Endometrial microvascular endothelial cells (primary cell): Measurements from ENCODE around the gene PGM2. TPM values are rescaled to one million over a fixed set of nuclear protein-coding genes. Genes with fewer than 3 reads are reported as not detected.
"Not testable (repeated sequence)": the region's sequence is repeated elsewhere in the genome, so short reads cannot be mapped to it uniquely, and the experiment has no call there.

Source experiments
- in situ Hi-C: cut with HindIII; loops from 2 replicates; pipeline ENCODE4 v1.10.0; 2017; ENCODE audit warnings: low sequenced_read_pairs, low pct_unique_long_range_greater_than_20kb; ENCODE audit errors: inconsistent ontology term
- total RNA-seq: library from RNA; depleted of rRNA; stranded (reverse); fragments of >200 nt; gene quantifications from one replicate; pipeline ENCODE4 v1.2.3, GENCODE V29; 2015; ENCODE audit errors: inconsistent ontology term

The PGM2 gene
- 123 TPM for total RNA-seq

- in situ Hi-C loops, result no loop called here
These were observed at the start of gene PGM2 for GRCh38 chr4:37826295-37827029. TSS of gene PGM2 (plus strand) at chr4:37826686. CDS start at chr4:37826733, 47 bp downstream.

- in situ Hi-C loops, result no loop called here
These were observed 46.6 kb upstream of the PGM2 start for GRCh38 chr4:37779896-37780295.

DNA sequence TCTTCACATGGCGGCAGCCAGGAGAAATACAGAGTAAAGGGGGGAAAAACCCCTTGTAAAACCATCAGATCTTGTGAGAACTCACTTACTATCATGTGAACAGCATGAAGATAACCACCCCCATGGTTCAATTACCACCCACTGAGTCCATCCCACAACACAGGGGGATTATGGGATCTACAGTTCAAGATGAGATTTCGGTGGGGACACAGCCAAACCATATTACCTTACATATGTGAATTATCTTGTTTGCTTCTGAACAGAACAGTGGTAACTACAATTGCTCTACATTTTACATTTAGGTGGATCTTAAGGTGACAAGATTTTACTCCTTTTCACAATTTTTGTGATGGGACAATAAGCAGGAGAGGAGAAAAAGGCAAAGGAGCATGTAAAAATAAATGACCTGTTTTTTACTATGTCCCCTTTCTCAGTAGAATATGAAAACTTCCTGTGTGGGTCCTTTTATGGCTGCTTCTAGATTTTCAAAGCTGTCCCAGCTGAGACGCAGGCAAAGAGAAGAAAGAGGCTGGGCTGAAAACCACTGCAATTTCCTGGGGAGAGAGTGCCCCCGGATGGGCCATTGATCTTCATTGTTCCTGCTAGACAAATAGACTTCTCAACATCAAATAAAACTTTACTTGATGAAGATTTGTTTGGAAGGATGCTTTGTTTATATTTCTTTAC is 45.9 kb upstream of the PGM2 start:
- in situ Hi-C loops, result no loop called here

GRCh38 chr4:37781131-37781455 is 45.4 kb upstream of the PGM2 start:
- in situ Hi-C loops, result no loop called here

GRCh38 chr4:37786267-37786666 is 40.2 kb upstream of the PGM2 start:
- in situ Hi-C loops, result not testable (repeated sequence)

DNA sequence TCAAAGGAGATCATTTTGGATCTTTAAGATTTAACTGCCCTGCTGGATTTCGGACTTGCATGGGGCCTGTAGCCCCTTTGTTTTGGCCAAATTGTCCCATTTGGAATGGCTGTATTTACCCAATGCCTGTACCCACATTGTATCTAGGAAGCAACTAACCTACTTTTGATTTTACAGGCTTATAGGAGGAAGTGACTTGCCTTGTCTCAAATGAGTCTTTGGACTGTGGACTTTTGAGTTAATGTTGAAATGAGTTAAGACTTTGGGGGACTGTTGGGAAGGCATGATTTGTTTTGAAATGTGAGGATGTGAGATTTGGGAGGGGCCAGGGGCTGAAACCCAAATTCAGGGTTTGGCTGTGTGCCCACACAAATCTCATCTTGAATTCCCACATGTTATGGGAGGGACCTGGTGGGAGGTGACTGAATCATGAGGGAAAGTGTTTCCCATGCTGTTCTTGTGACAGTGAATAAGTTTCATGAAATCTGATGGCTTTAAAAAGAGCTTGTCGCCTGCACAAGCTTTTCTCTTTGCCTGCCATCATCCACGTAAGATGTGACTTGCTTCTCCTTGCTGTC is 38.5 kb upstream of the PGM2 start:
- in situ Hi-C loops, result not testable (repeated sequence)

GRCh38 chr4:37788819-37789218 is 37.7 kb upstream of the PGM2 start:
- in situ Hi-C loops, result no loop called here

DNA sequence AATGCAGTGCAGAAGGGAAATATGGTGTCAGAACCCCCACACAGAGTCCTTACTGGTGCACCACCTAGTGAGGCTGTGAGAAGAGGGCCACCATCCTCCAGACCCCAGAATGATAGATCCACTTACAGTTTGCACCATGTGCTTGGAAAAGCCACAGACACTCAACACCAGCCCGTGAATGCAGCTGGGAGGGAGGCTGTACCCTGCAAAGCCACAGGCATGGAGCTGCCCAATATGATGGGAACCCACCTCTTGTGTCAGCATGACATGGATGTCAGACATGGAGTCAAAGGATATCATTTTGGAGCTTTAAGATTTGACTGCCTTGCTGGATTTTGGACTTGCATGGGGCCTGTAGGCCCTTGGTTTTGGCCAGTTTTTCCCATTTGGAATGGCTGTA is 34.2 kb upstream of the PGM2 start:
- in situ Hi-C loops, result no loop called here

DNA sequence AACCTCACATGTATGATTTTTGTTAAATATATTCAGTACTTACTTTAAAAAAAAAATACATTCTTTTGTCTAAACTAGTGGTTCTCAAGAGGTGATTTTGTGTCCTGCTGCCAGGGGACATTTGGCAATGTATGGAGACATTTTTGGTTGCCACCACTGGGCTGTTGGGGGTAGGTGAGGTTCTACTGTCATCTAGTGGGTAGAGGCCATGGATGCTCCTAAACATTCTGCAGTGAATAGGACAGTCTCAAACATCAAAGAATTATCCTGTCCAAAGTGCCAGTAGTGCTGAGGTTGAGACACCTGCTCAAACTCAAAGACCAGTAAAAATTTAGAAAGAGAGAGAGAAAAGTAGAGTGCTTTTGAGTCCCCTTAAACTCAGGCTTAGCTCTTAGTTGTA is 32.9 kb upstream of the PGM2 start:
- in situ Hi-C loops, result no loop called here

- in situ Hi-C loops, result no loop called here
These were observed 32.4 kb upstream of the PGM2 start for GRCh38 chr4:37794056-37794455.

GRCh38 chr4:37795581-37796195 is 30.8 kb upstream of the PGM2 start:
- in situ Hi-C loops, result no loop called here

- in situ Hi-C loops, result no loop called here
These were observed 29.1 kb upstream of the PGM2 start for GRCh38 chr4:37797374-37797773.

GRCh38 chr4:37797923-37798322 is 28.6 kb upstream of the PGM2 start:
- in situ Hi-C loops, result no loop called here

GRCh38 chr4:37798616-37799015 is 27.9 kb upstream of the PGM2 start:
- in situ Hi-C loops, result no loop called here

GRCh38 chr4:37799941-37800554 is 26.4 kb upstream of the PGM2 start:
- in situ Hi-C loops, result no loop called here

DNA sequence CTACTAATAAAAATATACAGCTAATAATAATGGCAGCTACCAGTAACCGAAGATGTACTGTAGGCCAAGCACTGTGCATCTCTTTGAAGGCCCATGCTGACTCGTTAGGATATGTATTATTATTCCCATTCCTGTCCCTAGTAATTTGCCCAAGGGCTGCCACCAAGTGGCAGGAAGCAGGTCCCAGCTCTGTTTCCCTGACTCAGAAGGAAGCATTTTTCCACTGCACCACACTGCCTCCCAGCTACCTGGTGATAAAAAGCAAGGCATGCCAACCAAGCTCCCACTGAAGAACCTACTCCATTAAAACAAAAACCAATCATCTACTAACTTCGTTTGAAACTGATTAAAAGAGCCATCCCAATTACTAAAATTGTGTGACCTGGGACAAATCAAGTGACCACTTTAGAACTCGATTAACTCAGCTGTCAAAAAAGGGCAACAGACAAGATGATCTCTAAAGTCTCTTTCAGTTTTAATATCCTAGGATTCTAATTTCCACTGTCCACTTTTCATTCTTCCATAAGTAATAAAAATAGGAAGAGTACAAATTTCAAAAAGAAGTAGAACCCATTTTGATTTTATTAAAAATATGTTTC is 24.3 kb upstream of the PGM2 start:
- in situ Hi-C loops, result no loop called here

DNA sequence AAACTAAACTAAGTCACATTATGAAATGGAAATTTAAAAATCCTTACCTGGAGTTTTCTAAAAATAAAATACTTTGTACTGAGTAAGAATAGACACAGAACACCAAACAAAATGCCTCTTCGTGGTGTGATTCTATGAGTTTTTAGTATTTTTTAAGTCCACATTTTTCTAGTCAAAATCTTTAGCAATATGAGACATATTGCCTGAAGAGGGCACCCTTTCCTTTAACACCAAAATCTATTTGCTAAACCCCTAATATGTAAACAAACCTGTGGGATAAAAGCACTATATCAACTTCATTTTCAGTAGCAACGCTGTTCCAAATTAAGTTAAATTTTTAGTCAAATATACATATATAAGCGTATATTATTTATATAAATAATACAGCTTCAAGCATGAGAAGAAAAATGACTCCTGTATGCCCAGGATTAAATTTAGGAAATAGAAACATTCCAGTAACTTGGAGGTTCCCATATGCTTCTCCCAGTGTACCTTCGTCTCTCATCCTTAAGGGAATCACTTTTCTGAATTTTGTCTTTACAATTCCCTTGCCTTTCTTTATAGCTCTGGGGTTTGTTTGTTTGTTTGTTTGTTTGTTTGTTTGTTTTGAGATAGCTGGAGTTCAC is 23.0 kb upstream of the PGM2 start:
- in situ Hi-C loops, result no loop called here

DNA sequence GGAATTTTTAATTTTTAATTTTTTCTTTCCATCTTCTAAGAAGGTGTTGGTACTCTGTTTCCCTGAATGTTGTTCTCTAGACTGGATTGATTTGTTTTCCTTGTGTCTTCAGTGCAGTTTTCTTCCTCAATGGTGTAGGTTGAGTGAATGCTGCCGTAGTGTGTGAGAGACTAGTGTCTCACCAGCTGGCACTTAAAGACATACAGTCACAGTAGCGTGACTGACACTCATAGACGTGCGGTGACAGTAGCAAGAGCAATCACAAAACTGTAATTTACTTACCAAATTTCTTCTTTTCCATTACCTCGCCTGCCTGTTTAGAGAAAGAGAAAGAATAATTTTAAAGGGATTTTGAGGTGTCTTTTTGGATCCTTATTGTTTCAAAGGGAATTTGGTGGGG is 21.4 kb upstream of the PGM2 start:
- in situ Hi-C loops, result no loop called here

GRCh38 chr4:37812713-37813112 is 13.8 kb upstream of the PGM2 start:
- in situ Hi-C loops, result no loop called here
